Epithelial cell of umbilical artery (primary cell): ENCODE measurements around the gene PLA2G4E. TPM values are rescaled to one million over a fixed set of nuclear protein-coding genes. Genes with fewer than 3 reads are reported as not detected.

Experiments used
- total RNA-seq: library from RNA; depleted of rRNA; stranded (reverse); fragments of >200 nt; gene quantifications from 2 replicates; pipeline ENCODE4 v1.2.3, GENCODE V29; 2014

Gene PLA2G4E
- total RNA-seq, result not detected in 2 replicates

DNA sequence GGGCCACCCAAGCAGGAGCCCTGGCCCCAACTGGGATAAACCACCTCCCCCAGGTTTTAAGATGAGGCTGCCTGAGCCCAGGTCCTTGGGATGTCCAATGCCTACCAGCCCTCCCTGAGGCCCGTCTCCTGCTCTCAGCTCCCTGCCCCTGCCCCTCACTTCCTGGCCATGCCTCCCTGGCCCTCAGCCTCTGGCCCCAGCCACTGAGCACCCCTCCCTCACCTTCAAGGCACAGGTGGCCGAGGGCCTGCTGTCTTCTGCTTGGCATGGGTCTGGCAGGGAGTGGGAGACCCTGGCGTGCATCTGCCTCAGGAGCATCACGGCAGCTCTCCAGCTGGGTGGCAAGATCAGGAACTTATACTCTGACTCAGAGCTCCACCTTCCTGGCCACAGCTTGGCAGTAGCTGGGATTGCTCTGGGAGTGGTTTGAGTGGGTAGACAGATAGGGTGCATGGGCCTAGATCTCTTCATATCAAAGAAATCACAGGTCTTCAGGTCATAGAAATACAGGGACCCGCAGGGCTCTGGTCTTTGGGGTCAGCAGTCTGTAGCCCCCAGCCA lies at the start of gene PLA2G4E:
Gene PLA2G4E (minus strand): TSS at position 330 of the 561 bp plus-strand sequence. CDS start 12 bp downstream, at position 318.

GRCh38 chr15:41972253-41973242 lies 48.3 kb downstream of the PLA2G4E start, which contains the start of gene EHD4:
Gene EHD4, minus strand, starts transcription at chr15:41972557. Its CDS starts 63 bp downstream, at chr15:41972494.

Other genes with a start within 250 kb of the PLA2G4E start
- 12.0 and 14.6 TPM in 2 replicates for gene MAPKBP1, start 246.6 kb downstream of the PLA2G4E start, total RNA-seq
- 4.9 and 6.8 TPM in 2 replicates for gene JMJD7, start 192.9 kb downstream of the PLA2G4E start, total RNA-seq
- gene PLA2G4B, start 182.2 kb downstream of the PLA2G4E start, total RNA-seq, result 0.32 and 0.61 TPM in 2 replicates
- gene SPTBN5, start 127.0 kb downstream of the PLA2G4E start, total RNA-seq, result 2.9 and 7.0 TPM in 2 replicates
- gene EHD4, start 48.5 kb downstream of the PLA2G4E start, total RNA-seq, result 127 and 135 TPM in 2 replicates
- not detected in 2 replicates for gene PLA2G4D, start 73.5 kb upstream of the PLA2G4E start, total RNA-seq
- gene PLA2G4F, start 135.6 kb upstream of the PLA2G4E start, total RNA-seq, result not detected in 2 replicates
- gene VPS39, start 187.3 kb upstream of the PLA2G4E start, total RNA-seq, result 25.3 and 41.3 TPM in 2 replicates